Panc1 (cell line): Measurements from ENCODE around the gene ULBP2. TPM values are rescaled to one million over a fixed set of nuclear protein-coding genes. Genes with fewer than 3 reads are reported as not detected.

ENCODE experiments used
- ATAC-seq: fragments of 200-7000 bp; cut with Tn5 transposase; 2 replicates; pipeline ENCODE4 v1.9.1; 2020; ENCODE audit warnings: mild to moderate bottlenecking, moderate library complexity
- BruUV-seq: library from RNA; stranded (reverse); fragments of 400-500 nt; replicated peaks from 2 replicates; lab custom pipeline; 2021; lab: Mats Ljungman, UMichigan
- CTCF ChIA-PET: fragments of 300-600 bp; sonication (Branson Sonifier 250); formaldehyde crosslinking; loops from one replicate; lab custom pipeline; 2022; ENCODE audit warnings: antibody characterized with exemption; lab: Charles Lee
- POLR2A ChIA-PET: fragments of 300-600 bp; sonication (Branson Sonifier 250); formaldehyde crosslinking; loops from one replicate; lab custom pipeline; 2022; ENCODE audit warnings: antibody characterized with exemption; lab: Charles Lee
- DNase-seq: peaks from one replicate; pipeline ENCODE4 v3.0.0-alpha.2; 2010; ENCODE audit warnings: low read depth, low spot score
- H3K27ac ChIP-seq: 2 replicates; pipeline ENCODE4 v1.5.1; 2011; ENCODE audit warnings: mild to moderate bottlenecking, low read length, inconsistent platforms
- H3K27me3 ChIP-seq: fragments of 200-500 bp; sonication (Bioruptor generic); 2 replicates; pipeline ENCODE4 v1.6.0; 2014; ENCODE audit warnings: low read length, inconsistent platforms; ENCODE audit not compliant: control insufficient read depth, insufficient read depth
- H3K36me3 ChIP-seq: fragments of 200-500 bp; sonication (Bioruptor generic); 2 replicates; pipeline ENCODE4 v1.5.1; 2014; ENCODE audit warnings: inconsistent platforms, mild to moderate bottlenecking, low read length, moderate library complexity; ENCODE audit not compliant: control insufficient read depth, insufficient read depth
- H3K4me1 ChIP-seq: 2 replicates; pipeline ENCODE4 v1.5.1; 2011; ENCODE audit warnings: inconsistent platforms, mild to moderate bottlenecking, low read length, moderate library complexity; ENCODE audit not compliant: control insufficient read depth, insufficient read depth
- H3K4me3 ChIP-seq, 2 experiments: 2 replicates each; pipeline ENCODE4 v1.5.1; 2011 to 2012; ENCODE audit warnings: low read depth in 2 of 2, low read length in 2 of 2, mild to moderate bottlenecking in 2 of 2, inconsistent platforms in 1 of 2, moderate library complexity in 1 of 2
- H3K9me3 ChIP-seq: fragments of 200-500 bp; sonication (Bioruptor generic); 2 replicates; pipeline ENCODE4 v1.5.1; 2014; ENCODE audit warnings: low read depth, mild to moderate bottlenecking, inconsistent platforms, low read length, moderate library complexity; ENCODE audit not compliant: control insufficient read depth, insufficient read depth
- CTCF ChIP-seq: fragments of 450-650 bp; IDR thresholded peaks from 2 replicates; pipeline ENCODE4 v1.5.1; 2017; ENCODE audit warnings: mild to moderate bottlenecking
- POLR2AphosphoS5 ChIP-seq: IDR thresholded peaks from 2 replicates; pipeline ENCODE4 v1.6.1; 2012; ENCODE audit warnings: mild to moderate bottlenecking, low read depth, low read length, moderate library complexity
- REST ChIP-seq, 2 experiments: IDR thresholded peaks; 2 replicates each; pipeline ENCODE4 v1.6.1; 2011 to 2012; ENCODE audit warnings: low read depth in 2 of 2, control low read depth in 1 of 2, low read length in 1 of 2, mild to moderate bottlenecking in 1 of 2, moderate library complexity in 1 of 2; ENCODE audit not compliant: insufficient read depth in 1 of 2
- SIN3A ChIP-seq: IDR thresholded peaks from 2 replicates; pipeline ENCODE4 v1.6.1; 2012; ENCODE audit warnings: low read depth, mild to moderate bottlenecking, low read length, moderate library complexity, borderline replicate concordance; ENCODE audit not compliant: insufficient read depth
- TCF7L2 ChIP-seq: IDR thresholded peaks from 2 replicates; pipeline ENCODE4 v1.6.1; 2011; ENCODE audit warnings: mild to moderate bottlenecking, low read depth, low read length, inconsistent platforms
- in situ Hi-C: cut with HindIII; loops from 2 replicates; pipeline ENCODE4 v1.10.0; 2016; ENCODE audit warnings: low sequenced_read_pairs, low pct_unique_long_range_greater_than_20kb
- intact Hi-C: fragments of 100-400 bp; cut with micrococcal nuclease; formaldehyde crosslinking; loops from one replicate; pipeline ENCODE4 v1.10.0; 2022; ENCODE audit not compliant: unreplicated experiment
- total RNA-seq: library from RNA; stranded (reverse); gene quantifications from one replicate; pipeline ENCODE4 v1.2.1, GENCODE V29; 2021; ENCODE audit not compliant: unreplicated experiment

Gene ULBP2
- total RNA-seq, 1 experiment from 2014 or later, result 0.69 TPM

DNA sequence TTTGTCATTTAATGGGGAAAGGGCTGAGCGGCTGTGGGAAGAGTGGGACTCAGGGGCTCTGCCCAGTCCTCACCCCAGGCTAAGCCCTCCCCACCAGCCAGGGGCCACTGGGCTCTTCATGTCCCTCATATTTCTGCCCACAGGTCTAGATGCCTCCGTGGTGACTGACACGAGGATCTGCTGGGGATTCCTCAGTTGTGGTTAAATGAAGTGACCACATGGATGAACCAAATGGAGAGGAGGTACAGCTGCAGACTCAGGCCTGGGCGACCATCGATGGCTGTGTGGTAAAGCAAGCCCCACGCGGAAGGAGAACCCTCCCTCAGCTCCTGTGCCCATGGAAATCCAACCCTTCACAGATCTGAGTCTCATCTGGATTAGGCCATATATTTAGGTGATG lies 54.2 kb downstream of the ULBP2 start:
- Histone ChIP-seq H3K9me3 (no peaks in the 10 kb centered on the region), H3K27me3 (peaks cover 22% of the 10 kb centered on the region), H3K4me3 (no peak overlapping the region), H3K36me3 (no peaks in the 10 kb centered on the region), H3K27ac (no peak overlapping the region), H3K4me1 (peaks cover 3% of the 10 kb centered on the region; the same call in 1 of the 2 replicates)
- BruUV-seq, result no TSS peak
- no peak for ATAC-seq
- in situ Hi-C loops, result no loop called here
- POLR2A ChIA-PET, result no interaction called here
- DNase-seq, result no peak
- TF ChIP-seq TCF7L2 (no peak), POLR2AphosphoS5 (no peak), REST (IDR thresholded peaks at IDR 0.05; ENCODE audit: insufficient read depth in 1 of 2, low read depth in 2 of 2, low read length in 1 of 2) (no peak), CTCF (no peak), SIN3A (no peak)
- CTCF ChIA-PET, result no interaction called here
- intact Hi-C loops, result no loop called here

Other genes with a start within 250 kb of the ULBP2 start
- gene LATS1, start 223.9 kb upstream of the ULBP2 start, total RNA-seq, result 36.0 TPM
- 53.6 TPM for gene NUP43, start 195.5 kb upstream of the ULBP2 start, total RNA-seq
- 118 TPM for gene PCMT1, start 192.3 kb upstream of the ULBP2 start, total RNA-seq
- 151 TPM for gene LRP11, start 77.7 kb upstream of the ULBP2 start, total RNA-seq
- 1.8 TPM for gene RAET1E, start 43.9 kb upstream of the ULBP2 start, total RNA-seq
- gene RAET1G, start 18.9 kb upstream of the ULBP2 start, total RNA-seq, result 1.2 TPM
- 3.1 TPM for gene ULBP1, start 21.9 kb downstream of the ULBP2 start, total RNA-seq
- gene RAET1L, start 83.5 kb downstream of the ULBP2 start, total RNA-seq, result not detected
- 2.4 TPM for gene ULBP3, start 127.1 kb downstream of the ULBP2 start, total RNA-seq
- not detected for gene PPP1R14C, start 201.0 kb downstream of the ULBP2 start, total RNA-seq